Erythroblast (primary cell): Measurements from ENCODE around the gene ZMYND15.

Experiments
- GATA1 ChIP-seq: IDR thresholded peaks from 2 replicates; pipeline ENCODE4 v1.6.1; 2011; ENCODE audit warnings: low read depth, mild to moderate bottlenecking, control low read depth, low read length, moderate library complexity
- POLR2A ChIP-seq: IDR thresholded peaks from 2 replicates; pipeline ENCODE4 v1.6.1; 2011; ENCODE audit warnings: mild to moderate bottlenecking, low read length

- TF ChIP-seq POLR2A (no peak), GATA1 (no peak)
Observed at GRCh38 chr17:4733073-4733531, 6.5 kb upstream of the ZMYND15 start.
